Breast epithelium (tissue), 3 donors: ENCODE data around the gene TUBA1C.

ENCODE experiments used
- POLR2A ChIP-seq: fragments of 450-650 bp; IDR thresholded peaks from one replicate; pipeline ENCODE4 v1.6.1; 2016; ENCODE audit warnings: antibody characterized with exemption, mild to moderate bottlenecking, moderate library complexity
- POLR2AphosphoS5 ChIP-seq, 3 donors: sonication (generic); formaldehyde crosslinking; IDR thresholded peaks; one replicate each; pipeline ENCODE4 v1.6.1; 2017; ENCODE audit warnings: antibody characterized with exemption in 3 of 3
- TF ChIP-seq, protein P1 (sequence below), 3 donors: fragments of 450-650 bp; IDR thresholded peaks; one replicate each; pipeline ENCODE4 v1.5.1; 2016 to 2017; ENCODE audit warnings: antibody characterized with exemption in 3 of 3, mild to moderate bottlenecking in 3 of 3, moderate library complexity in 3 of 3

- TF ChIP-seq POLR2A (no peak), POLR2AphosphoS5 (IDR thresholded peaks at IDR 0.05) (no peak)
- TF ChIP-seq, protein P1, sequence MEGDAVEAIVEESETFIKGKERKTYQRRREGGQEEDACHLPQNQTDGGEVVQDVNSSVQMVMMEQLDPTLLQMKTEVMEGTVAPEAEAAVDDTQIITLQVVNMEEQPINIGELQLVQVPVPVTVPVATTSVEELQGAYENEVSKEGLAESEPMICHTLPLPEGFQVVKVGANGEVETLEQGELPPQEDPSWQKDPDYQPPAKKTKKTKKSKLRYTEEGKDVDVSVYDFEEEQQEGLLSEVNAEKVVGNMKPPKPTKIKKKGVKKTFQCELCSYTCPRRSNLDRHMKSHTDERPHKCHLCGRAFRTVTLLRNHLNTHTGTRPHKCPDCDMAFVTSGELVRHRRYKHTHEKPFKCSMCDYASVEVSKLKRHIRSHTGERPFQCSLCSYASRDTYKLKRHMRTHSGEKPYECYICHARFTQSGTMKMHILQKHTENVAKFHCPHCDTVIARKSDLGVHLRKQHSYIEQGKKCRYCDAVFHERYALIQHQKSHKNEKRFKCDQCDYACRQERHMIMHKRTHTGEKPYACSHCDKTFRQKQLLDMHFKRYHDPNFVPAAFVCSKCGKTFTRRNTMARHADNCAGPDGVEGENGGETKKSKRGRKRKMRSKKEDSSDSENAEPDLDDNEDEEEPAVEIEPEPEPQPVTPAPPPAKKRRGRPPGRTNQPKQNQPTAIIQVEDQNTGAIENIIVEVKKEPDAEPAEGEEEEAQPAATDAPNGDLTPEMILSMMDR (IDR thresholded peaks at IDR 0.05), result no peak
Observed at GRCh38 chr12:49253033-49253623, 11.8 kb upstream of the TUBA1C start.
